Fibroblast of villous mesenchyme (primary cell): Measurements from ENCODE around the gene OPRL1. TPM values are rescaled to one million over a fixed set of nuclear protein-coding genes. Genes with fewer than 3 reads are reported as not detected.

Experiments
- DNase-seq: peaks from one replicate; pipeline ENCODE4 v3.0.0-alpha.2; 2010; ENCODE audit warnings: low read depth
- H3K4me3 ChIP-seq: 2 replicates; pipeline ENCODE4 v1.5.1; 2011; ENCODE audit warnings: low read depth, mild to moderate bottlenecking, low read length
- CTCF ChIP-seq: IDR thresholded peaks from 2 replicates; pipeline ENCODE4 v1.5.1; 2012; ENCODE audit warnings: low read depth, mild to moderate bottlenecking, low read length; ENCODE audit not compliant: insufficient read depth
- total RNA-seq: library from RNA; depleted of rRNA; stranded (reverse); fragments of >200 nt; gene quantifications from 2 replicates; pipeline ENCODE4 v1.2.3, GENCODE V29; 2012

OPRL1 gene
- total RNA-seq, 1 donor = 1.7 TPM

GRCh38 chr20:64064145-64064698, 15.7 kb upstream of the OPRL1 start:
- TF ChIP-seq CTCF = no peak
- peak; percentile 62 for DNase-seq
- peak overlapping the region; percentile 87 for H3K4me3 ChIP-seq

DNA sequence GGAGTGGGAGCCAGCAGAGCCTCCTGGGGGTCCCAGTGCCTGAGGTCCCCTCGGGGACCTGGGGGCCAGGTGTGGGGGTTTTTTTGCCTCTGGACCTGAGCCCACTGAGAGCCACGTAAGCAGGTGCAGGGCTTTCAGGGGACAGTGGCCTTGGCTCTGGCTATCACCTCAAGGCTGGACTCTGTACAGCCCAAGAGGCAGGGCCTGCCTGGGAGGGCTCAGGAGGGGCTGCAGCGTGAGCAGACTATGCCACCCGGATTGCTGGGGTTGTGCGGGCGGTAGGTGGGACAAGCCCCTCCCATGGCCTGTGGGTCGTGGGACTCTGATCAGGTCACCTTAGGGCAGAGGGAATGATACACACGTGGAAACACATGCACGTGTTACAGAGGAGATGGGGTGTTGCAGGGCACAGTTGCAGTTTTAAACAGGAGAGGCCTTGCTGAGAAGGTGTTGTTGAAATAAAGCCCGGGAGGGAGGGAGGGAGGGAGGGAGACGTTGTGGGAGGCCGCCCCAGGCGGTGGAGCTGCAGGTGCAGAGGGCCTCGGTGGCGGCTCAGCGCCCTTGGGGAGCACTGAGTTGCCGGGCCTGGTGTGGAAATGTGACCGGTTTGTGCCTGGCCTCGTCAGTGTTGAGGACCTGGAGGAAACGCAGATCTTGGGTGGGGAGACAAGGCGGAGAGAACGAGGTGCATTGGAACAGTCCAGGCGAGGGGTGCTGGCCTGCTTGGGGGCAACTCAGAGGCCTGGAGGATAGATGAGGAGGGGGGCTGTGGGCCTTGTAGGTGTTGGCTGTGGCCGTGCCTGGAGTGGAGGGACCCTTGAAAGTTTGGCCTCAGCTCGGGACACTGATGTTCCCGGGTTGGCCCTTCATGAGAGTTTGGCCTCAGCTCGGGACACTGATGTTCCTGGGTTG, 14.6 kb upstream of the OPRL1 start:
- DNase-seq = no peak
- no peak for TF ChIP-seq CTCF
- no peak overlapping the region for H3K4me3 ChIP-seq

GRCh38 chr20:64065974-64066343, 13.9 kb upstream of the OPRL1 start:
- DNase-seq = peak; percentile 92
- H3K4me3 ChIP-seq = no peak overlapping the region
- no peak for TF ChIP-seq CTCF

- TF ChIP-seq CTCF = no peak
- no peak overlapping the region for H3K4me3 ChIP-seq
- DNase-seq = no peak
Measured at GRCh38 chr20:64067005-64067632, 12.8 kb upstream of the OPRL1 start.

DNA sequence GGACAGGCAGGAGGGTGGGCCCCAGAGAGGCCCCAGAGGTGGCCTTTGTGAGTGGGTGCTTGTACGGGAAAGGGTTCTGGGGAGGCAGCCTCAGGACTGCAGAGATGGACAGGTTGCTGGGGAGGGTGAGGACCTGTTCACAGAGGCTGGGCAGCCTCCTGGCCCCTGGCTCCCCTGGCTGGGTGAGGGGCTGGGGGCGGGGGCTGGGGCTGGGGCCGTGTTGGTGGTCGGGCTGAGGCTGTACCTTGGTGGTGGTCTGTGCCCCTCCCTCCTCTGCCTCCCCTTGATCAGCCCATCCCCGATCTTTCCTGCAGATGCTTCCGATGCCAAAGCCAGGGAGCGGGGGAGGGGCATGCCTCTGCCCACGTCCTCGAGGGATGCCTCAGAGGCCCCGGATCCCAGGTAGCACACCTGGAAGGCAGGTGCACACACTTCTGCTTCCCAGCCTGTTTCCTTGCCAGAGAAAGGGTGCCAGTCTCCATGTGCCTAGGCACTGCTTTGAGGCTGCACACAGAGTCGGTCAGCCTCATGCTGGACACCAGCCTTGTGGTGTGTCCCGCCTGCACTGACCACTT, 12.1 kb upstream of the OPRL1 start:
- no peak overlapping the region for H3K4me3 ChIP-seq
- no peak for DNase-seq
- no peak for TF ChIP-seq CTCF

- DNase-seq = no peak
- TF ChIP-seq CTCF = no peak
- no peak overlapping the region for H3K4me3 ChIP-seq
Measured at GRCh38 chr20:64068386-64069208, 11.3 kb upstream of the OPRL1 start.
